SU-DHL-6 (cell line): Measurements from ENCODE around the gene ZNHIT1.

Experiments
- EZH2phosphoT487 ChIP-seq: fragments of 200-600 bp; sonication (generic), shearing (Covaris generic); conservative IDR thresholded peaks from 2 replicates; pipeline ENCODE4 v1.6.1; 2018; ENCODE audit warnings: mild to moderate bottlenecking, antibody characterized with exemption, low read length, moderate library complexity, mixed read lengths
- TF ChIP-seq, protein P1 (sequence below): fragments of 200-600 bp; sonication (generic); IDR thresholded peaks from one replicate; pipeline ENCODE4 v1.5.1; 2017; ENCODE audit warnings: antibody characterized with exemption, mild to moderate bottlenecking, low read length, moderate library complexity; ENCODE audit not compliant: insufficient read depth, poor library complexity, severe bottlenecking

DNA sequence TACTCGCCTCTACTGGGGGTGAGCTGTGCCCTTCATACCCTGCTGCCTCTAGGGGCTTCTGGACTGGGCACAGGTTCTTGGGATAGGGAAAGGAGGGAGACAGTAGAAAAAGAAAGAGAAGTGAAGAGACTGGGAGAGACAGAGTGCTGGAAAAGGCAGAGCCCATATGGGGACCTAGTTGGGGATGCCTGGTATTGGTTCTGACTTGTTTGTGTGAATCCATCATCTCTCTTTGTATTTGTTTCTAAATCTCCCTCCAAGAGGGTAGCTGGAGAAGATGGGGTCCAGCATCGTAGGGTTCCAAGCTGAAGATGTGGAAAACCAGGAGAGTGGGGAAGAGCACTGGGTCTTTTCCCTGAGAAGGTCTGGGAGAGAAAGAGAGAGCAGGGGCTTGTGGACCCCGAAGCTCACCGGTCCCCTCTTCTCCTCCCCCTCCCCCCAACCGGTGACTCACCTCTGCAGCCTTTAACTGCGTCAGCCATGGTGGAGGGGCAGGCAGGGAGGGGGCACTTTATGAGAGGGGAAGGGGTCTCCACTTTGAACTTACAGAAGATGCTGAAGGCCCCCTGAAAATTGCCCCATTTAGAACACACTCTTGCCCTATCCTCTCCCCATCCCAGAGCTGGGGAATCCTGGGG, 49.4 kb upstream of the ZNHIT1 start:
- TF ChIP-seq, protein P1, sequence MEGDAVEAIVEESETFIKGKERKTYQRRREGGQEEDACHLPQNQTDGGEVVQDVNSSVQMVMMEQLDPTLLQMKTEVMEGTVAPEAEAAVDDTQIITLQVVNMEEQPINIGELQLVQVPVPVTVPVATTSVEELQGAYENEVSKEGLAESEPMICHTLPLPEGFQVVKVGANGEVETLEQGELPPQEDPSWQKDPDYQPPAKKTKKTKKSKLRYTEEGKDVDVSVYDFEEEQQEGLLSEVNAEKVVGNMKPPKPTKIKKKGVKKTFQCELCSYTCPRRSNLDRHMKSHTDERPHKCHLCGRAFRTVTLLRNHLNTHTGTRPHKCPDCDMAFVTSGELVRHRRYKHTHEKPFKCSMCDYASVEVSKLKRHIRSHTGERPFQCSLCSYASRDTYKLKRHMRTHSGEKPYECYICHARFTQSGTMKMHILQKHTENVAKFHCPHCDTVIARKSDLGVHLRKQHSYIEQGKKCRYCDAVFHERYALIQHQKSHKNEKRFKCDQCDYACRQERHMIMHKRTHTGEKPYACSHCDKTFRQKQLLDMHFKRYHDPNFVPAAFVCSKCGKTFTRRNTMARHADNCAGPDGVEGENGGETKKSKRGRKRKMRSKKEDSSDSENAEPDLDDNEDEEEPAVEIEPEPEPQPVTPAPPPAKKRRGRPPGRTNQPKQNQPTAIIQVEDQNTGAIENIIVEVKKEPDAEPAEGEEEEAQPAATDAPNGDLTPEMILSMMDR = no peak
- TF ChIP-seq EZH2phosphoT487 = no peak
